Putamen (tissue), 1 donor: ENCODE data around the gene PHF3.

Experiments used
- DNase-seq: peaks from one replicate; pipeline ENCODE4 v3.0.0-alpha.2; 2016; ENCODE audit warnings: low spot score

Gene PHF3

GRCh38 chr6:63635588-63636517, at the start of gene PHF3:
PHF3 (plus strand) TSS chr6:63635802; CDS start chr6:63646552, 10,750 bp downstream.
- DNase-seq: peak; percentile 94

- DNase-seq: no peak
Observed at GRCh38 chr6:63589952-63590411, 45.6 kb upstream of the PHF3 start.

GRCh38 chr6:63592886-63593285, 42.7 kb upstream of the PHF3 start:
- DNase-seq: no peak

- peak; percentile 2 for DNase-seq
Observed at GRCh38 chr6:63597141-63598048, 38.2 kb upstream of the PHF3 start.

- peak; percentile 79 for DNase-seq
Observed at GRCh38 chr6:63598049-63599036, 37.3 kb upstream of the PHF3 start.

- DNase-seq: no peak
Observed at GRCh38 chr6:63599243-63599642, 36.4 kb upstream of the PHF3 start.

- DNase-seq: no peak
Observed at GRCh38 chr6:63600136-63600535, 35.5 kb upstream of the PHF3 start.

- no peak for DNase-seq
Observed at GRCh38 chr6:63609231-63609630, 26.4 kb upstream of the PHF3 start.

GRCh38 chr6:63610944-63611343, 24.7 kb upstream of the PHF3 start:
- no peak for DNase-seq

GRCh38 chr6:63611560-63611959, 24.0 kb upstream of the PHF3 start:
- no peak for DNase-seq

- no peak for DNase-seq
Observed at GRCh38 chr6:63615590-63615989, 20.0 kb upstream of the PHF3 start.

GRCh38 chr6:63624091-63624490, 11.5 kb upstream of the PHF3 start:
- DNase-seq: no peak

GRCh38 chr6:63630466-63630865, 5.1 kb upstream of the PHF3 start:
- no peak for DNase-seq

- no peak for DNase-seq
Observed at GRCh38 chr6:63634630-63635029, 972 bp upstream of the PHF3 start.

GRCh38 chr6:63635215-63635587, 401 bp upstream of the PHF3 start:
- no peak for DNase-seq

GRCh38 chr6:63636518-63637021, 968 bp downstream of the PHF3 start:
- peak; percentile 73 for DNase-seq

- no peak for DNase-seq
Observed at GRCh38 chr6:63637865-63638445, 2.4 kb downstream of the PHF3 start.

GRCh38 chr6:63640062-63640461, 4.5 kb downstream of the PHF3 start:
- no peak for DNase-seq

- no peak for DNase-seq
Observed at GRCh38 chr6:63643862-63644261, 8.3 kb downstream of the PHF3 start.

- DNase-seq: no peak
Observed at GRCh38 chr6:63644668-63645326, 9.2 kb downstream of the PHF3 start.
